ENCODE data around the gene CARD16.
"Not testable (repeated sequence)": the region's sequence is repeated elsewhere in the genome, so short reads cannot be mapped to it uniquely, and the experiment has no call there.

Gene CARD16

GRCh38 chr11:105073456-105074165 is 28.5 kb upstream of the CARD16 start:
- Histone ChIP-seq H3K36me3 (no peaks in the 10 kb centered on the region), H3K9ac (no peak overlapping the region), H3K27me3 (no peaks in the 10 kb centered on the region), H4K20me1 (no peaks in the 10 kb centered on the region), H3K27ac (no peak overlapping the region), H3K9me3 (replicated peaks in 1 of 11) (no peaks in the 10 kb centered on the region), H3K4me3 (no peak overlapping the region), H3K4me1 (peaks cover 0 to 33% (median 0%) of the 10 kb centered on the region in 10 experiments; a peak in 6 of 20 replicates), H3K4me2 (peak overlapping the region in 2 of 11 experiments; percentile 32 to 37; a peak in 2 of 22 replicates)
- no peak for TF ChIP-seq Cebpa-rat (IDR thresholded peaks at IDR 0.05)

- not testable (repeated sequence) for H3K27ac ChIP-seq; H3K9me3 ChIP-seq (replicated peaks in 1 of 11); H3K27me3 ChIP-seq; H3K36me3 ChIP-seq; H3K4me3 ChIP-seq; H3K9ac ChIP-seq; H3K4me2 ChIP-seq; H4K20me1 ChIP-seq
- peaks cover 0 to 26% (median 0%) of the 10 kb centered on the region in 10 experiments; a peak in 6 of 20 replicates for H3K4me1 ChIP-seq
Observed at GRCh38 chr11:105072080-105072479, 26.9 kb upstream of the CARD16 start.

- no peak overlapping the region for H3K4me3 ChIP-seq
- no peaks in the 10 kb centered on the region for H3K9me3 ChIP-seq (replicated peaks in 1 of 11)
- H3K27me3 ChIP-seq, result no peaks in the 10 kb centered on the region
- no peaks in the 10 kb centered on the region for H3K36me3 ChIP-seq
- peaks cover 0 to 26% (median 0%) of the 10 kb centered on the region in 10 experiments; a peak in 6 of 20 replicates for H3K4me1 ChIP-seq
- no peaks in the 10 kb centered on the region for H4K20me1 ChIP-seq
- H3K4me2 ChIP-seq, result peak overlapping the region in 3 of 11 experiments; percentile 46 to 61 (median 61); a peak in 4 of 22 replicates
- TF ChIP-seq Cebpa-rat (IDR thresholded peaks at IDR 0.05), result no peak
- H3K27ac ChIP-seq, result no peak overlapping the region
- H3K9ac ChIP-seq, result no peak overlapping the region
Observed at GRCh38 chr11:105071089-105071732, 26.1 kb upstream of the CARD16 start.

GRCh38 chr11:105070306-105070705 is 25.2 kb upstream of the CARD16 start:
- no peak overlapping the region for H3K4me3 ChIP-seq
- H3K4me2 ChIP-seq, result peak overlapping the region in 4 of 11 experiments; percentile 2 to 61 (median 54); a peak in 6 of 22 replicates
- no peak for TF ChIP-seq Cebpa-rat (IDR thresholded peaks at IDR 0.05)
- H3K9me3 ChIP-seq (replicated peaks in 1 of 11), result no peaks in the 10 kb centered on the region
- peaks cover 0 to 26% (median 0%) of the 10 kb centered on the region in 10 experiments; a peak in 6 of 20 replicates for H3K4me1 ChIP-seq
- H3K9ac ChIP-seq, result no peak overlapping the region
- H3K36me3 ChIP-seq, result no peaks in the 10 kb centered on the region
- no peak overlapping the region for H3K27ac ChIP-seq
- no peaks in the 10 kb centered on the region for H3K27me3 ChIP-seq
- no peaks in the 10 kb centered on the region for H4K20me1 ChIP-seq

- H3K36me3 ChIP-seq; H3K9ac ChIP-seq; H3K9me3 ChIP-seq (replicated peaks in 1 of 11); H3K27me3 ChIP-seq; H3K27ac ChIP-seq; H3K4me3 ChIP-seq; H4K20me1 ChIP-seq: not testable (repeated sequence)
- peaks cover 0 to 26% (median 0%) of the 10 kb centered on the region in 10 experiments; a peak in 6 of 20 replicates for H3K4me1 ChIP-seq
- H3K4me2 ChIP-seq, result peak overlapping the region in 2 of 11 experiments; percentile 61; a peak in 2 of 22 replicates
Observed at GRCh38 chr11:105069749-105070148, 24.6 kb upstream of the CARD16 start.

- not testable (repeated sequence) for H3K36me3 ChIP-seq; H3K4me3 ChIP-seq; H4K20me1 ChIP-seq; H3K9ac ChIP-seq; H3K4me1 ChIP-seq; H3K27ac ChIP-seq; H3K27me3 ChIP-seq; H3K4me2 ChIP-seq; H3K9me3 ChIP-seq (replicated peaks in 1 of 11)
Observed at GRCh38 chr11:105063245-105063941, 18.3 kb upstream of the CARD16 start.

- TF ChIP-seq Cebpa-rat (IDR thresholded peaks at IDR 0.05), result no peak
- H4K20me1 ChIP-seq, result no peaks in the 10 kb centered on the region
- no peak overlapping the region for H3K27ac ChIP-seq
- H3K9me3 ChIP-seq (replicated peaks in 1 of 11), result peaks cover 0 to 1% (median 0%) of the 10 kb centered on the region in 11 experiments; a peak in 1 of 22 replicates
- H3K4me2 ChIP-seq, result no peak overlapping the region; a peak in 1 of 22 replicates
- no peak overlapping the region for H3K9ac ChIP-seq
- H3K27me3 ChIP-seq, result no peaks in the 10 kb centered on the region
- H3K4me3 ChIP-seq, result no peak overlapping the region
- peaks cover 0 to 24% (median 0%) of the 10 kb centered on the region in 10 experiments; a peak in 6 of 20 replicates for H3K4me1 ChIP-seq
- no peaks in the 10 kb centered on the region for H3K36me3 ChIP-seq
Observed at GRCh38 chr11:105057432-105057831, 12.3 kb upstream of the CARD16 start.

- Histone ChIP-seq H3K27ac (no peak overlapping the region), H3K27me3 (no peaks in the 10 kb centered on the region), H3K9me3 (replicated peaks in 1 of 11) (peaks cover 0 to 8% (median 0%) of the 10 kb centered on the region in 11 experiments; a peak in 1 of 22 replicates), H3K4me3 (no peak overlapping the region), H4K20me1 (no peaks in the 10 kb centered on the region), H3K9ac (no peak overlapping the region), H3K4me1 (peaks cover 0 to 26% (median 0%) of the 10 kb centered on the region in 10 experiments; a peak in 6 of 20 replicates), H3K36me3 (no peaks in the 10 kb centered on the region), H3K4me2 (peak overlapping the region in 2 of 11 experiments; percentile 18 to 21; a peak in 2 of 22 replicates)
- TF ChIP-seq Cebpa-rat (IDR thresholded peaks at IDR 0.05), result no peak
Observed at GRCh38 chr11:105056446-105056845, 11.3 kb upstream of the CARD16 start.
